Activated CD4-positive, alpha-beta T cell treated with anti-CD3 and anti-CD28 coated beads, Interleukin-2, Interleukin-4, amounts not matched to agents 100 ng/mL and 50 ng/mL, durations not matched to agents 16 hours and 8 hours (primary cell): ENCODE measurements around the gene TRAPPC11.

Source experiments
- DNase-seq: peaks from one replicate; pipeline ENCODE4 v3.0.0-alpha.2; 2020; ENCODE audit warnings: low spot score

TRAPPC11 gene

GRCh38 chr4:183758061-183758757, 99.1 kb downstream of the TRAPPC11 start:
- DNase-seq, result no peak

DNA sequence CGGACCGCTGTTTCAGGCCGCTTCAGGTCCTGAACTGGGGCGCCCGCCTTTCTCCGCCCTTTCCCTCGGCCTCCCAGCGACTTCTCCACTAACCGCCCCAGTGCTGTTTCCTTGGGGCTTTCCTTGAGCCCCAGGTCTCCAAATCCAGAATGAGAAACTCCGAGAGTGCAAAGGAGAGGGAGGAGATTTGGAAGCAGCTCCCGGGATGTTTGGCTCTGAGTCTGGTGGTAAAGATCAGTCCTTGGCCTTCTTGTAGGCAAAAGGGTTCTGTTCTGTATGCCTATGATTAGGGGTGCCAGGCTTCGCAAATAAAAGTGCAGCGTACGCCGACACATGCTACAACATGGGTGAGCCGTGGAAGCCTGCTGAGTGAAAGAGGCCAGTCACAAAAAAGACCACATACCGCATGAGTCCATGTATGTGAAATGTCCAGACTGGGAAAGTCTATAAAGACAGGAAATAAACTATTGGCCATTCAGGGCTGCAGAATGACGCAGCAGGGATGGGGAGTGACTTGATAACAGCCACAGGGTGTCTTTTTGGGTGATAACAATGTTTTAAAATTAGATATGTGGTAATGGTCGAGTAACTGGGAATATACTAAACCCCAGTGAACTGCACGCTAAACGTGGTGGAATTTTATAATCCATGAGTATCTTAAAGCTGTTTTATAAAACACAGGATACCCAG, 99.8 kb downstream of the TRAPPC11 start:
- DNase-seq, result no peak

- DNase-seq, result no peak
Measured at GRCh38 chr4:183760326-183760725, 101.2 kb downstream of the TRAPPC11 start.
